Measurements from ENCODE around the gene AUTS2.

GRCh38 chr7:70498232-70498992, 900.1 kb downstream of the AUTS2 start:
- TF ChIP-seq CTCF (optimal IDR thresholded peaks at IDR 0.05 in 1 of 3, IDR thresholded peaks at IDR 0.05 in 1 of 3, conservative IDR thresholded peaks at IDR 0.05 in 1 of 3; ENCODE audit: extremely low read depth in 1 of 3, insufficient read depth in 2 of 3, low read length in 3 of 3) (no peak), EZH2 (IDR thresholded peaks at IDR 0.05; ENCODE audit: low read length) (no peak)
